HS-27A (cell line): ENCODE measurements around the gene AKAP8.
"Not testable (repeated sequence)": the region's sequence is repeated elsewhere in the genome, so short reads cannot be mapped to it uniquely, and the experiment has no call there.

Experiments
- DNase-seq: peaks from one replicate; pipeline ENCODE4 v3.0.0-alpha.2; 2012; ENCODE audit warnings: low read depth, missing footprints

The AKAP8 gene

DNA sequence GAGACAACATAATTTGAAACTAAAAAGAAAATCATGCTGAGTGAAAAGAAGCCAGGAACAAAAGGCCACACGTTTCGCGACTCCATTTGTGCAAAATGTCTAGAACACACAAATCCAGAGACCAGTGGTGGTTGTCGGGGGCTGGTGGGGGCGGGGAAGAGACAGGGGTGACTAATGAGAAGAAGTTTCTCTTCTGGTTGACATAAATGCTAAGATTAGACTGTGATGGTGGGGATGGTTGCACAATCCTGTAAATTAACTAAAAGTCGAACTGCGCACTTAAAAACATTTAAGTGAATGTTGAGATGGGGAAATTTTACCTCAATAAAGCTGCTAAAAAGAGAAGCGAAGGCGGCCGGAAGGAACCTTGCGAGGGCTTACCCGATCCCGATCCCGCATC, 7.1 kb downstream of the AKAP8 start:
- no peak for DNase-seq

DNA sequence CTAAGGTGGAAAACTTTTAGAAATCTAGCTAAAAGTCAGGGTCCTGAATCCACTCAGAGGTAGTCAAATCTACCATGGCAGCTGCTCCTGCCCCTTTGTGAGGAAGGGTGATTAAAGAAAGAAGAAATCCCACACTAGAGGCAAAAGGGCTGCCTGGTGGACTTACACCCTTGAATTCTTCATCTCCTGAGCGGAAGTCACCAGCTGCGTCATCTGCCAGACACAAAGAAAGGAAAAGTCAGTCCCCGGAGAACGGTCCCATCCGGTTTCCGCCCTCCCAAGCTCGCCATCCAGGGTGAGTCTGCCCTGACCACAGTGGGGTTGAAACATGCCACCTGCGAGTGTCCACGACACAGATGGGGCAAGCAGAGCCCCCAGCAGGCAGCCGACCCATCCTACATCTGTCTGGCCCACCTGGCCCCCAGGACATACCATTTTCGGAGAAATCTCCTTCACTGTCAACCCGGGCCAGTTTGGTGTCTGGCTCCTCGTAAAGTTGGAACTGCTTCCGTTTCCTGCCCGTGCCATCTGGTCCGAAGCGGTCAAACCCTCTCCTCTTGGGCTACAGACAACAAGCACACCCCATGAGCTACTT, 7.7 kb downstream of the AKAP8 start:
- no peak for DNase-seq

DNA sequence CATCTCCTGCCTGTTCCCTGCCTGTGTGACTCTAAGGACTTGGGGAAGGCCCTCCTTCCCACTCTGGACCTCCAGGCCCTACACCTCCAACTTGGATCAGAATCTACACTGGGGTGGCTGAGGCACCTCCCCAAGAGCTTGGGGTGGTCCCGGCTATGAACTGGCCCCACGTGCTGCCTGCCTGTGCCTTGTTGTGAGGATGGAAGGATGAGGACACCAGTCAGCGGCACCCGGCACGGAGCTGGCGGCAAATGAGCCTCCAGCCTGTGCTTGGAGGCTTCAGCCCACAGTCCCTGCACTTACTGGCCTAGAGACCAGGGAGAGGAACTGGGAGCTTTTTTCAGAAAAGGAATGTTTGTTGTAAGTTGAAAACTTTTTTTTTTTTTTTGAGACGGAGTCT, 8.5 kb downstream of the AKAP8 start:
- DNase-seq = no peak

- no peak for DNase-seq
Observed at GRCh38 chr19:15369594-15369891, 10.0 kb downstream of the AKAP8 start.

- no peak for DNase-seq
Observed at GRCh38 chr19:15368798-15369593, 10.6 kb downstream of the AKAP8 start.

- DNase-seq = no peak
Observed at GRCh38 chr19:15368051-15368632, 11.4 kb downstream of the AKAP8 start.

DNA sequence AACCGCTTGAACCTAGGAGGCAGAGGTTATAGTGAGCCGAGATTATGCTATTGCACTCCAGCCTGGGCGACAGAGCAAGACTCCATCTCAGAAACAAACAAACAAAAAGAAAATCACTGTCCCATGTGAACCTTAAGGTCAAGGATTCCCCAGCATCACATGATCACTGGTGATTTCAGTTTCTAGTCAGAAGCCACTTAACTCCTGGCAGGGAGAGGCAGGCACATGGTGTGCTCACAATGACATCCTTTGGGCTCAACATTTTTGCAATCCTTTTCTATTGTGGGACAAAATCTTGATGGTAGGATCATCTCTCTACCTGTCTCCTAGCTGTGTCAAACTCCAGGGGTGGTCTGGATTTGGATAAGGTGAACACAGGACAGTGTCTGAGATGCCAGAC, 12.1 kb downstream of the AKAP8 start:
- no peak for DNase-seq

- DNase-seq = no peak
Observed at GRCh38 chr19:15365264-15365663, 14.3 kb downstream of the AKAP8 start.

- not testable (repeated sequence) for DNase-seq
Observed at GRCh38 chr19:15363791-15364190, 15.8 kb downstream of the AKAP8 start.

DNA sequence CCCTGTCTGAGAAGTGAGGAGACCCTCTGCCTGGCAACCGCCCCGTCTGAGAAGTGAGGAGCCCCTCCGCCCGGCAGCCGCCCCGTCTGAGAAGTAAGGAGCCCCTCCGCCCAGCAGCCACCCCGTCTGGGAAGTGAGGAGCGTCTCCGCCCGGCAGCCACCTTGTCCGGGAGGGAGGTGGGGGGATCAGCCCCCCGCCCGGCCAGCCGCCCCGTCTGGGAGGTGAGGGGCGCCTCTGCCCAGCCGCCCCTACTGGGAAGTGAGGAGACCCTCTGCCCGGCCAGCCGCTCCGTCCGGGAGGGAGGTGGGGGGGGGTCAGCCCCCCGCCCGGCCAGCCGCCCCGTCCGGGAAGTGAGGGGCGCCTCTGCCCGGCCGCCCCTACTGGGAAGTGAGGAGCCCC, 16.5 kb downstream of the AKAP8 start:
- not testable (repeated sequence) for DNase-seq

GRCh38 chr19:15360015-15360414, 19.6 kb downstream of the AKAP8 start:
- DNase-seq = not testable (repeated sequence)

- DNase-seq = no peak
Observed at GRCh38 chr19:15358918-15359317, 20.7 kb downstream of the AKAP8 start.

DNA sequence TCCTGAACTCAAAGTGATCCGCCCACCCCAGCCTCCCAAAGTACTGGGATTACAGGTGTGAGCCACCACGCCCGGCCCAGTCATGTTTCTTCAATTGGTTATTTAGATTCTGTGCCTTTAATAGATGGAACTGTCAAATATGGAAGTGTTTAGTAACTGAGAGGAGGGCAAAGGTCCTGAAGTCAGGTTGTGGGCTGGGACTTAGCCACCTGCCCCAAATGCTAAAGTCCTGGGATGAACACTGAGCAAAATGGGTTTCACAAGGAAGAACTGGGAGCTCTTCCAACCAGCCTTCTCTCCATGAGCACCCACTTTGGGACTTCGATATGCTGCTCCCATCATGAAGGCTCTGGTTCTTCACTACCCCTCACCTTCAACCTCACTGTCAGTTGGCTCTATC, 21.7 kb downstream of the AKAP8 start:
- DNase-seq = no peak

GRCh38 chr19:15354566-15355296, 24.9 kb downstream of the AKAP8 start:
- DNase-seq = no peak

GRCh38 chr19:15353908-15354307, 25.7 kb downstream of the AKAP8 start:
- no peak for DNase-seq

- DNase-seq = not testable (repeated sequence)
Observed at GRCh38 chr19:15352535-15352934, 27.1 kb downstream of the AKAP8 start.

DNA sequence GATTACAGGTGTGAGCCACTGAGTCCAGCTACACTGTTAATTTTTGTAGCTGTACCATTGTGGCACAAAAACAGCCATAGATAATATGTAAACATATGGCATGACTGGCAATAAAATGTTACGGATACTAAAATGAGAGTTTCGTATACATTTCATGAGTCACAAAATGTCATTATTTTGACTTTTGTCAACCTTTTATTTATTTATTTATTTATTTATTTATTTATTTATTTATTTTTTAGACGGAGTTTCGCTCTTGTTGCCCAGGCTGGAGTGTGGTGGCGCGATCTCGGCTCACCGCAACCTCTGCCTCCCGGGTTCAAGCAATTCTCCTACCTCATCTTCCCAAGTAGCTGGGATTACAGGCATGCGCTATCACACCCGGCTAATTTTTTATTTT, 38.3 kb downstream of the AKAP8 start:
- not testable (repeated sequence) for DNase-seq

- DNase-seq = no peak
Observed at GRCh38 chr19:15340086-15340485, 39.5 kb downstream of the AKAP8 start.

DNA sequence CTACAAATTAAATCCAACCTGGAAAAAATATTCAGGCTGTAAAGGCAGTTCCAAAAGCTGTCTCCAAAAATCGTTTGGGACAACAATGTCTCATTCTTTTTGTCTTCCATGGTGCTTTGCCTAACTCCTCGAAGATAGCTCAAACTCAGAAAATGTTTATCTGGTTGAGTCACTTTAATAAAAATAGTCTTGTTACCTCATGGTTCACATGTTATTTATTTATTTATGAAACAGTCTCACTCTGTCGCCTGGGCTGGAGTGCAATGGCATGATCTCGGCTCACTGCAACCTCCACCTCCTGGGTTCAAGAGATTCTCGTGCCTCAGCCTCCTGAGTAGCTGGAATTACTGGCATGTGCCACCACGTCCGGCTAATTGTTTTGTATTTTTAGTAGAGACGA, 42.4 kb downstream of the AKAP8 start:
- DNase-seq = no peak

DNA sequence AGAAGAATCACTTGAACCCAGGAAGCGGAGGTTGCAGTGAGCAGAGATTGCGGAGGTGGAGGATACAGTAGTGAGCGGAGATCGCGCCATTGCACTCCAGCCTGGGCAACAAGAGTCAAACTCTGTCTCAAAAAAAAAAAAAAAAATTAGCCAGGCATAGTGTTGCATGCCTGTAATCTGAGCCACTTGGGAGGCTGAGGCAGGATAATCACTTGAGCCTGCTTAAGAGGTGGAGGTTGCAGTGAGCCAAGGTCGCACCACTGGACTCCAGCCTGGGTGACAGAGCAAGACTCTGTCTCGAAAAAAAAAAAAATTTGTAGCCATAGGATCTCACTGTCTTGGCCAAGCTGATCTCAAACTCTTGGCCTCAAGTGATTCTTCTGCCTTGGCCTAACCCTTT, 43.6 kb downstream of the AKAP8 start:
- not testable (repeated sequence) for DNase-seq

DNA sequence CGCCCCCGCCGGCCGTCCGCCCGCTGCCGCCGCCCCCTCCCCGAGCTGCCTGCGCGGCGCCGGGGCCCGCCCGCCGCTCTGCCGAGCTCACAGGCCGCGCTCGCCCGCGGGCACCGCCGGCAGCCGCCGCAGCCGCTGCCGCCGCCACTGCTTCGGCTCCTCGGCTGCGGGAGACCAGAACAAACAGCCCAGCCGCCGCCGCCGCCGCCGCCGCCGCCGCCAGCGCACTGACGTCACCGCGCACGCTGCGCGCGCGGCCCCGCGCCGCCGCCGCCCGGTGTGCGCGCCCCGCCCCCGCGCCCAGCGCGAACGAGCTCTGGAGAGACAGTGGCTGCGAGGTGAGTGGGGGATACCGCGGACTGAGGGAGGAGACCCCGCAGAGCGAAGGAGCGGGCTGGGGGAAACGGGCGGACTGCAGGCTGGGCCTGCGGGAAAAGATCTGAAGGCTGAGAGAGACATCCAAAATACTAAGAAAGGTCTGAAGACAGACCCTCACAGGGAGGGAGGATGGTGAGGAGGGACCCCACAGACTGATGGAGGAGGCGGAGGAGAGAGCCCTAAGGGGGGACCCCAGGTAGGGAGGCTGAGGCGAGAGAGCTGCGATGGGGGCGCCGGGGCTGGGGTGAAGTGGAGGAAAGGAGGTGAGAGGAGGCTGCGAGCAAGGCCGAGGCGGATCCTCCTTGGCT, 47.1 kb downstream of the AKAP8 start, which contains the start of gene BRD4:
Gene BRD4, minus strand, starts transcription at position 229 of the 686 bp plus-strand sequence. CDS start 59,440 bp downstream, outside the sequence.
- no peak for DNase-seq
